CD4-positive, CD25-positive, alpha-beta regulatory T cell (primary cell): ENCODE results near the gene SURF2. TPM values are rescaled to one million over a fixed set of nuclear protein-coding genes. Genes with fewer than 3 reads are reported as not detected.
"Not testable (repeated sequence)": the region's sequence is repeated elsewhere in the genome, so short reads cannot be mapped to it uniquely, and the experiment has no call there.

Experiments used
- ATAC-seq, 2 donors: fragments of 150-1000 bp; cut with Tn5 transposase; one replicate each; pipeline ENCODE4 v1.10.0; 2021; ENCODE audit warnings: low read depth in 2 of 2, moderate number of reproducible peaks in 2 of 2, moderate library complexity in 1 of 2
- DNase-seq, 3 donors: peaks; one replicate each; pipeline versions ENCODE4 v3.0.0 to v3.0.0-alpha.2; 2012 to 2022; ENCODE audit warnings: mixed read lengths in 1 of 3
- H3K27ac ChIP-seq: one replicate; pipeline ENCODE4 v1.7.0; 2013; ENCODE audit warnings: mild to moderate bottlenecking, low read length; ENCODE audit not compliant: insufficient read depth, poor library complexity, severe bottlenecking
- H3K27me3 ChIP-seq: one replicate; pipeline ENCODE4 v1.7.0; 2013; ENCODE audit warnings: low read length; ENCODE audit not compliant: control insufficient read depth, insufficient read depth
- H3K36me3 ChIP-seq: one replicate; pipeline ENCODE4 v1.7.0; 2013; ENCODE audit warnings: mild to moderate bottlenecking, low read length, moderate library complexity; ENCODE audit not compliant: control insufficient read depth, insufficient read depth
- H3K4me1 ChIP-seq: 2 replicates; pipeline ENCODE4 v1.7.0; 2013; ENCODE audit warnings: mild to moderate bottlenecking, low read length; ENCODE audit not compliant: insufficient read depth, control insufficient read depth, poor library complexity, severe bottlenecking
- H3K4me3 ChIP-seq: one replicate; pipeline ENCODE4 v1.7.0; 2013; ENCODE audit warnings: low read depth, mild to moderate bottlenecking, low read length, moderate library complexity
- H3K9me3 ChIP-seq, 2 experiments: 1 replicate in 1 of 2; 2 replicates in 1 of 2; pipeline ENCODE4 v1.7.0; 2013; ENCODE audit warnings: low read length in 2 of 2, mild to moderate bottlenecking in 1 of 2, moderate library complexity in 1 of 2; ENCODE audit not compliant: control insufficient read depth in 2 of 2
- H3K27ac Mint-ChIP-seq, 3 donors: one replicate each; pipeline ENCODE4 v1.8.0; 2020 to 2022; ENCODE audit warnings: mild to moderate bottlenecking in 3 of 3, mixed read lengths in 3 of 3, moderate library complexity in 2 of 3
- H3K27me3 Mint-ChIP-seq: one replicate; pipeline ENCODE4 v1.8.0; 2022; ENCODE audit warnings: mild to moderate bottlenecking, mixed read lengths
- H3K36me3 Mint-ChIP-seq: one replicate; pipeline ENCODE4 v1.8.0; 2020; ENCODE audit warnings: mixed read lengths
- H3K4me1 Mint-ChIP-seq, 4 donors: one replicate each; pipeline ENCODE4 v1.8.0; 2020 to 2022; ENCODE audit warnings: mixed read lengths in 4 of 4, mild to moderate bottlenecking in 1 of 4
- H3K4me3 Mint-ChIP-seq, 4 donors: one replicate each; pipeline ENCODE4 v1.8.0; 2020 to 2022; ENCODE audit warnings: mild to moderate bottlenecking in 4 of 4, mixed read lengths in 4 of 4, moderate library complexity in 3 of 4
- H3K9me3 Mint-ChIP-seq, 7 donors: one replicate each; pipeline ENCODE4 v1.8.0; 2020 to 2022; ENCODE audit warnings: mixed read lengths in 7 of 7, mild to moderate bottlenecking in 3 of 7, moderate library complexity in 2 of 7
- polyA plus RNA-seq, 4 donors: library from polyadenylated mRNA; unstranded; fragments of 300-500 nt; fragmentation: Illumina TruSeq; gene quantifications; one replicate each; pipeline ENCODE4 v1.2.3, GENCODE V29; 2021
- total RNA-seq: library from RNA; stranded (reverse); gene quantifications from one replicate; pipeline ENCODE4 v1.2.3, GENCODE V29; 2022

The SURF2 gene
- total RNA-seq, result 24.3 TPM
- 10 to 100 TPM; 34.5 to 47.1 (median 37.0) TPM for polyA plus RNA-seq

DNA sequence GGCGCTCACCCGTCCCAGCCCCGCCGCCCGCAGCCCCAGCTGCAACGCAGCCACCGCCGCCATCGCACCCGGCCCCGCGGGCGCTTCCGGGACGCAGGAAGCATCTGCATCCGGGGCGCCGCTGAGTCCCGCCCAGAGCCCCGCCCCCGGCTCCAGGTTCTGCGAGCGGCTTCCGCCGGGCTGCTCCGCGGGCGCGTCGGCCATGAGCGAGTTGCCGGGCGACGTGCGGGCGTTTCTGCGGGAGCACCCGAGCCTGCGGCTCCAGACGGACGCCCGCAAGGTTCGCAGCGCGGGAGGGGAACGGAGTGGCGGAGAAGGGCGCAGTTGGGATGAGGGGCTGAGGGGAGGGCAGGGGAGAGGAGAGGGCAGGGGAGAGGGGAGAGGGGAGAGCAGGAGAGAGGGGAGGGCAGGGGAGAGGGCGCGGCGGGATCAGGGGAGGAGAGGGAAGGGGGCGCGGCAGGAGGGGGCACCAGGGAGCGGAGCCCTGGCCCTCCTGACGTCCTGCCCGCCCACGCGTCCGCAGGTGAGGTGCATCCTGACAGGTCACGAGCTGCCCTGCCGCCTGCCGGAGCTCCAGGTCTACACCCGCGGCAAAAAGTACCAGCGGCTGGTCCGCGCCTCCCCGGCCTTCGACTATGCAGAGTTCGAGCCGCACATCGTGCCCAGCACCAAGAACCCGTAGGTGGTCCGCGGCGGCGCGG, at the start of gene SURF2, which contains the start of gene SURF1:
TSS of gene SURF2 (plus strand) at position 160 of the 701 bp plus-strand sequence. CDS start at position 203, 43 bp downstream.
TSS of gene SURF1 (minus strand) at position 97 of the 701 bp plus-strand sequence. CDS start at position 63, 34 bp downstream.
- Mint-ChIP-seq H3K4me1 (peaks cover 0 to 30% (median 13%) of the 10 kb centered on the region in 4 donors), H3K27me3 (peaks cover 4% of the 10 kb centered on the region), H3K9me3 (no peaks in the 10 kb centered on the region), H3K36me3 (peaks cover 18% of the 10 kb centered on the region), H3K4me3 (peak within 1 kb of the TSS; percentile 88 to 95 (median 90)), H3K27ac (peak within 1 kb of the TSS; percentile 83 to 91 (median 87))
- Histone ChIP-seq H3K27ac (peak within 1 kb of the TSS; percentile 84), H3K4me3 (peak within 1 kb of the TSS; percentile 82), H3K36me3 (peaks cover 41% of the 10 kb centered on the region), H3K4me1 (peaks cover 32% of the 10 kb centered on the region), H3K27me3 (no peaks in the 10 kb centered on the region), H3K9me3 (no peaks in the 10 kb centered on the region)
- peak; percentile 93 to 95 for ATAC-seq
- DNase-seq, result peak; percentile 86 to 92 (median 87)

DNA sequence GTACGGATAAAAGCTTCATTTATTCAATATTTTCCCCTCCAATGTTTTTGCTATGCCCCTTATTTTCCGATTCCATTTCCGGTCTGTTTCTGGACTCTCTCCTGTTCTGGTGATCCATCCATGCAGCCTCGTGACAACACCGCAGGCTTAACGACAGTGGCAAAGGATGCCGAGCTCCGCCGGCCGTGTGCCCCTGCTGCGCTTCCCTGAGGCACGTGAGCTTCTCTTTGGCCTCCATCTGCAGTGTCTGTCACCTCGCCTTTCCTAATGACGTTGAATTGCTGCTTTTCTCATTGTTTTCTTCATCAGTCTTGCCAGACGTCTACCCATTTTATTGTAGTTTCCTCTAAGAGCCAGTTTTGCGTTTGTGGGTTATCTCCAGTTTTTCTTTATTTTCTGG, 49.0 kb upstream of the SURF2 start:
- no peaks in the 10 kb centered on the region for H3K4me1 Mint-ChIP-seq
- no peak overlapping the region for H3K27ac Mint-ChIP-seq
- no peaks in the 10 kb centered on the region for H3K27me3 ChIP-seq
- H3K4me3 Mint-ChIP-seq, result no peak overlapping the region
- H3K9me3 ChIP-seq, result no peaks in the 10 kb centered on the region
- H3K4me1 ChIP-seq, result no peaks in the 10 kb centered on the region
- no peak overlapping the region for H3K27ac ChIP-seq
- ATAC-seq (no peak), DNase-seq (no peak)
- peaks cover 6% of the 10 kb centered on the region for H3K36me3 Mint-ChIP-seq
- H3K27me3 Mint-ChIP-seq, result peaks cover 11% of the 10 kb centered on the region
- H3K4me3 ChIP-seq, result no peak overlapping the region
- H3K36me3 ChIP-seq, result no peaks in the 10 kb centered on the region
- peaks cover 0 to 2% (median 0%) of the 10 kb centered on the region in 7 donors for H3K9me3 Mint-ChIP-seq

DNA sequence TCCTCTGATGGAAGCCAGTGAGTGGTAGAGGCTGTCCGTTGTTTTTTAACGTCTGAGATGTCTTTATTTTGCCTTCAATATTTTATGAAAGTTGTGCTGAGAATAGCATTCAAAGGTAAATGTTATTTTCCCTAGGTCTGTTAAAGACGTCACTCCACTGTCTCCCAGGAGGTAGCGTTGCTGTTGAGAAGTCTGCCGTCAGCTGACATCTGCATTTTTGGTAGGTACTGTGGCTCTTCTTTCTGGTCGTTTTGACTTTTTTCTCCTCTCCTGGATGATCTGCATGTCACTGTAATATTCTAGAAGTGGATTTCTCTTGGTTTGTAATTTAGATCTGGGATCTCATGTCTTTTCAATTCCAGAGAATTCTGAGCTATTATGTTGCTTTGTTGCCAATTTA, 46.7 kb upstream of the SURF2 start:
- H3K27ac ChIP-seq, result no peak overlapping the region
- H3K27me3 ChIP-seq, result no peaks in the 10 kb centered on the region
- H3K9me3 Mint-ChIP-seq, result peaks cover 0 to 2% (median 0%) of the 10 kb centered on the region in 7 donors
- H3K36me3 ChIP-seq, result no peaks in the 10 kb centered on the region
- ATAC-seq (no peak), DNase-seq (no peak)
- H3K4me3 Mint-ChIP-seq, result no peak overlapping the region
- peaks cover 11% of the 10 kb centered on the region for H3K27me3 Mint-ChIP-seq
- peaks cover 6% of the 10 kb centered on the region for H3K36me3 Mint-ChIP-seq
- H3K4me1 Mint-ChIP-seq, result no peaks in the 10 kb centered on the region
- no peak overlapping the region for H3K4me3 ChIP-seq
- H3K4me1 ChIP-seq, result no peaks in the 10 kb centered on the region
- H3K27ac Mint-ChIP-seq, result no peak overlapping the region
- no peaks in the 10 kb centered on the region for H3K9me3 ChIP-seq

DNA sequence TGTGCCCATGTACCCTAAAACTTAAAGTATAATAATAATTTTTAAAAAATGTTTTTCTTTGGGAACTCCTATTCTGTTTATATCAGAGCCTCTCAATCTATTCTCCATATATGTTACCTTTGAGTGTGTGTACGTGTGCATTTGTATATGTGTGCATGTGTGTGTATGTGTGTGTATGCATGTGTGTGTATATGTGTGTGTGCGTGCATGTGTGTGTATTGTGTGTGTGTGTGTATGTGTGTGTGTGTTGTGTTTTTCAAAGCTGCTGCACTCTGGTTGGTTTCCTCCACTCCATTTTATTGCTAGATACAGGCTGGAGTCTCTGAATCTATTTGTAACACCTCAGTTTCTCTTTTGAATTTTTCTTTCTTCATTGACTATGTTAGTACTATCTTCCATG, 40.4 kb upstream of the SURF2 start:
- Mint-ChIP-seq H3K27me3 (no peaks in the 10 kb centered on the region), H3K27ac (no peak overlapping the region), H3K9me3 (no peaks in the 10 kb centered on the region), H3K4me3 (no peak overlapping the region), H3K36me3 (no peaks in the 10 kb centered on the region), H3K4me1 (no peaks in the 10 kb centered on the region)
- ATAC-seq (no peak), DNase-seq (no peak)
- H3K27ac ChIP-seq, result no peak overlapping the region
- no peak overlapping the region for H3K4me3 ChIP-seq
- no peaks in the 10 kb centered on the region for H3K27me3 ChIP-seq
- no peaks in the 10 kb centered on the region for H3K36me3 ChIP-seq
- no peaks in the 10 kb centered on the region for H3K4me1 ChIP-seq
- no peaks in the 10 kb centered on the region for H3K9me3 ChIP-seq

GRCh38 chr9:133317551-133317950, 38.8 kb upstream of the SURF2 start:
- H3K27me3 ChIP-seq, ATAC-seq, H3K36me3 ChIP-seq, H3K27me3 Mint-ChIP-seq, H3K9me3 Mint-ChIP-seq, H3K27ac Mint-ChIP-seq, H3K4me3 Mint-ChIP-seq, H3K9me3 ChIP-seq, H3K4me1 Mint-ChIP-seq, H3K4me1 ChIP-seq, DNase-seq, H3K36me3 Mint-ChIP-seq, H3K4me3 ChIP-seq, H3K27ac ChIP-seq: not testable (repeated sequence)

- H3K4me3 Mint-ChIP-seq, result no peak overlapping the region
- Histone ChIP-seq H3K9me3 (no peaks in the 10 kb centered on the region), H3K27ac (no peak overlapping the region), H3K27me3 (no peaks in the 10 kb centered on the region), H3K36me3 (no peaks in the 10 kb centered on the region), H3K4me1 (no peaks in the 10 kb centered on the region), H3K4me3 (no peak overlapping the region)
- no peaks in the 10 kb centered on the region for H3K9me3 Mint-ChIP-seq
- H3K27ac Mint-ChIP-seq, result no peak overlapping the region
- no peak for ATAC-seq
- H3K36me3 Mint-ChIP-seq, result no peaks in the 10 kb centered on the region
- DNase-seq, result no peak
- H3K27me3 Mint-ChIP-seq, result peaks cover 4% of the 10 kb centered on the region
- H3K4me1 Mint-ChIP-seq, result no peaks in the 10 kb centered on the region
These were observed 35.9 kb upstream of the SURF2 start for GRCh38 chr9:133320421-133320881.

DNA sequence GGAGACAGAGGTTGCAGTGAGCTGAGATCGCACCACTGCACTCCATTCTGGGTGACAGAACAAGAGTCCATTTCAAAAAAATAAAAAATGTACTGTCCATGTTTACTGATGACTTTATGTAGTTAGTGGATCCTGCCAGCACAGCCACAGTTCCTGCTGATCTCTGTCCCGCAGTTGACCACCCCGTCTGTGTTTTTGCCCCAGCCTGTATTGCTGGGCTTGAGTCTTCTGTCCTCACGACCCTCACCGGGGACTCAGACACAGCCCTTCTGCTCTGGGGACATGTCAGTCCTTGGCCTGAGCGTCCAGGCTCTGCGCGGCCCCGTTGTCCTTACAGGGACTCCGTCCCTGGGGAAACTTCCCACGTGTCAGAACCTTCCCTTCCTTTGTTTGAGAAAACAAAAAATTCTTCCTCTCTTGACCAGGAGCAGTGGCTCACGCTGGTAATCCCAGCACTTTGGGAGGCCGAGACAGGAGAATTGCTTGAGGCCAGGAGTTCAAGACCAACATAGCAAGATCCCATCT, 34.9 kb upstream of the SURF2 start:
- Histone ChIP-seq H3K4me1 (no peaks in the 10 kb centered on the region), H3K4me3 (no peak overlapping the region), H3K36me3 (no peaks in the 10 kb centered on the region), H3K27ac (no peak overlapping the region), H3K27me3 (no peaks in the 10 kb centered on the region), H3K9me3 (no peaks in the 10 kb centered on the region)
- Mint-ChIP-seq H3K36me3 (no peaks in the 10 kb centered on the region), H3K9me3 (no peaks in the 10 kb centered on the region), H3K4me3 (no peak overlapping the region), H3K27ac (peak overlapping the region in 1 of 3 donors; percentile 84), H3K4me1 (no peaks in the 10 kb centered on the region), H3K27me3 (peaks cover 4% of the 10 kb centered on the region)
- DNase-seq (no peak), ATAC-seq (no peak)

DNA sequence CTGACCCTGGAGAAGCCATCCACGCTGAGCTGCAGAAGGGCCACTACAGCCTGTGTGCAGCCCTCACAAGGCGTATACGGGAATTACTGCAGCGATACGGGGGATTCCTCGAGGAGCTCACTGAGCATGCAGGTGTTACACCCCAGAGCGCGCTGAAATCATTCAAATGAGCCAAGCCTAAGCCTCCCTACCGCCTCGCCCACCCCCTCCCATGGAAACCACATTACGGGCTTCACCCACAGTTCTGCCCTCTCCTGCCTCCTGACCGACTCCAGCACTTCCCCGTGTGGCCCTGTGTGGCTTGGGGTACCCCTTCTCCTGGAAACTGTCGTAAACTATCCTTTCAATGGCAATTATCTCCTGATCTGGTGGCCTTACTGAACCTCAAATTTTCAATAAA, 33.6 kb upstream of the SURF2 start:
- Histone ChIP-seq H3K36me3 (no peaks in the 10 kb centered on the region), H3K27ac (no peak overlapping the region), H3K27me3 (no peaks in the 10 kb centered on the region), H3K9me3 (no peaks in the 10 kb centered on the region), H3K4me3 (no peak overlapping the region), H3K4me1 (no peaks in the 10 kb centered on the region)
- no peak overlapping the region for H3K27ac Mint-ChIP-seq
- H3K36me3 Mint-ChIP-seq, result no peaks in the 10 kb centered on the region
- H3K9me3 Mint-ChIP-seq, result no peaks in the 10 kb centered on the region
- ATAC-seq, result no peak
- H3K27me3 Mint-ChIP-seq, result peaks cover 4% of the 10 kb centered on the region
- peaks cover 0 to under 1% (median 0%) of the 10 kb centered on the region in 4 donors for H3K4me1 Mint-ChIP-seq
- DNase-seq, result no peak
- H3K4me3 Mint-ChIP-seq, result no peak overlapping the region
